ENCODE results near the gene DUSP2. TPM values are rescaled to one million over a fixed set of nuclear protein-coding genes. Genes with fewer than 3 reads are reported as not detected.

The DUSP2 gene
- total and polyA plus RNA-seq, 2 donors (not counting 1 experiment from before 2014, with no cell fraction given) = 0.17 to 0.33 TPM

- DNase-seq (ENCODE audit: low read depth in 2 of 2) = no peak
- peaks cover 8% of the 10 kb centered on the region for H3K27me3 ChIP-seq (ENCODE audit: control insufficient read depth, insufficient read depth, low read length)
- H3K79me2 ChIP-seq (ENCODE audit: control insufficient read depth, insufficient read depth, low read length) = no peaks in the 10 kb centered on the region
- H4K20me1 ChIP-seq (ENCODE audit: control insufficient read depth, extremely low read depth, insufficient read depth, low read length) = no peaks in the 10 kb centered on the region
- no peaks in the 10 kb centered on the region for H3K9me3 ChIP-seq (ENCODE audit: control insufficient read depth, insufficient read depth, low read depth, low read length)
- TF ChIP-seq EZH2 (IDR thresholded peaks at IDR 0.05; ENCODE audit: low read length, missing control alignments) (no peak), CTCF (conservative IDR thresholded peaks at IDR 0.05 in 1 of 2, IDR thresholded peaks at IDR 0.05 in 1 of 2; ENCODE audit: low read depth in 1 of 2, low read length in 2 of 2) (no peak)
- no peak overlapping the region for H3K4me2 ChIP-seq (ENCODE audit: extremely low read depth, insufficient read depth, low read length)
- H2AFZ ChIP-seq (ENCODE audit: low read length) = no peak overlapping the region
- no peaks in the 10 kb centered on the region for H3K4me1 ChIP-seq (ENCODE audit: control insufficient read depth, extremely low read depth, insufficient read depth, low read length)
- no peak overlapping the region for H3K9ac ChIP-seq (ENCODE audit: insufficient read depth, low read length)
- no peaks in the 10 kb centered on the region for H3K36me3 ChIP-seq (ENCODE audit: control insufficient read depth, insufficient read depth, low read length)
- H3K4me3 ChIP-seq (replicated peaks in 1 of 4; ENCODE audit: control extremely low read depth in 1 of 4, insufficient read depth in 1 of 4, low read depth in 3 of 4, low read length in 4 of 4) = no peak overlapping the region
- H3K27ac ChIP-seq (ENCODE audit: insufficient read depth, low read length) = no peak overlapping the region
These were observed 50.1 kb downstream of the DUSP2 start for GRCh38 chr2:96095116-96095636.

DNA sequence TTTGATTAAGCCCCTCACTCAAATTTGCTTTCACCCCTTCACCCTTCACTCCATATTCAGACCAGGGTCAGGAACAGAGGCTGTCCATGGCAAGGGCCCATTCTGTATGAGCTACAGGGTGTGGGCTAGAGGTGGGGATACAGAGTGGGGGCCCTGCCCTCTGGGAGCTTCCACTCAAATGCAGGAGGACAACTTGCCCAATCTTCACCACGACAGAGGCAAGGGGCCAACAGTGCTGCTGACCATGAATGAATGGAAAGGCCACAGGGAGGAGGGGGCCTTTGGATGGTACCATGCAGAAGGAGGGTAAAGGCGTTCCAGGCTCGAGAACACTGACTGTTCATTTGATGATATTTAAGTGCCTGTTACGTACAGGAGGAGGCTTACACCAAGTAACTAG is 51.7 kb downstream of the DUSP2 start:
- H2AFZ ChIP-seq (ENCODE audit: low read length) = no peak overlapping the region
- no peak for DNase-seq (ENCODE audit: low read depth in 2 of 2)
- H3K36me3 ChIP-seq (ENCODE audit: control insufficient read depth, insufficient read depth, low read length) = no peaks in the 10 kb centered on the region
- H3K79me2 ChIP-seq (ENCODE audit: control insufficient read depth, insufficient read depth, low read length) = no peaks in the 10 kb centered on the region
- H3K4me2 ChIP-seq (ENCODE audit: extremely low read depth, insufficient read depth, low read length) = no peak overlapping the region
- H3K27me3 ChIP-seq (ENCODE audit: control insufficient read depth, insufficient read depth, low read length) = peaks cover 9% of the 10 kb centered on the region
- no peaks in the 10 kb centered on the region for H3K4me1 ChIP-seq (ENCODE audit: control insufficient read depth, extremely low read depth, insufficient read depth, low read length)
- H3K4me3 ChIP-seq (replicated peaks in 1 of 4; ENCODE audit: control extremely low read depth in 1 of 4, insufficient read depth in 1 of 4, low read depth in 3 of 4, low read length in 4 of 4) = no peak overlapping the region
- H4K20me1 ChIP-seq (ENCODE audit: control insufficient read depth, extremely low read depth, insufficient read depth, low read length) = no peaks in the 10 kb centered on the region
- no peak for TF ChIP-seq EZH2 (IDR thresholded peaks at IDR 0.05; ENCODE audit: low read length, missing control alignments)
- TF ChIP-seq CTCF (conservative IDR thresholded peaks at IDR 0.05 in 1 of 2, IDR thresholded peaks at IDR 0.05 in 1 of 2; ENCODE audit: low read depth in 1 of 2, low read length in 2 of 2) = no peak
- H3K9ac ChIP-seq (ENCODE audit: insufficient read depth, low read length) = no peak overlapping the region
- no peaks in the 10 kb centered on the region for H3K9me3 ChIP-seq (ENCODE audit: control insufficient read depth, insufficient read depth, low read depth, low read length)
- no peak overlapping the region for H3K27ac ChIP-seq (ENCODE audit: insufficient read depth, low read length)

Other genes starting within 250 kb of the DUSP2 start
- 31.1 and 32.9 TPM in 2 replicates for gene ANKRD36C, start 153.6 kb downstream of the DUSP2 start, total RNA-seq
- gene ANKRD36C, start 153.6 kb downstream of the DUSP2 start, polyA plus RNA-seq = 1.9 and 3.9 TPM in 2 replicates
- gene GPAT2, start 110.5 kb downstream of the DUSP2 start, total RNA-seq = 2.8 and 3.9 TPM in 2 replicates
- 1.1 and 3.5 TPM in 2 replicates for gene GPAT2, start 110.5 kb downstream of the DUSP2 start, polyA plus RNA-seq
- gene ADRA2B, start 28.9 kb downstream of the DUSP2 start, total RNA-seq = not detected in 2 replicates
- gene ADRA2B, start 28.9 kb downstream of the DUSP2 start, polyA plus RNA-seq = 0.07 TPM in 1 of 2 replicates, not detected in the other
- not detected in 2 replicates for gene ASTL, start 6.9 kb downstream of the DUSP2 start, total RNA-seq
- not detected in 2 replicates for gene ASTL, start 6.9 kb downstream of the DUSP2 start, polyA plus RNA-seq
- 71.7 and 121 TPM in 2 replicates for gene STARD7, start 63.4 kb upstream of the DUSP2 start, total RNA-seq
- gene STARD7, start 63.4 kb upstream of the DUSP2 start, polyA plus RNA-seq = 109 and 114 TPM in 2 replicates
- 15.2 and 20.8 TPM in 2 replicates for gene TMEM127, start 120.6 kb upstream of the DUSP2 start, total RNA-seq
- gene TMEM127, start 120.6 kb upstream of the DUSP2 start, polyA plus RNA-seq = 48.0 and 54.8 TPM in 2 replicates
- 85.3 and 101 TPM in 2 replicates for gene CIAO1, start 120.8 kb upstream of the DUSP2 start, total RNA-seq
- 57.4 and 67.8 TPM in 2 replicates for gene CIAO1, start 120.8 kb upstream of the DUSP2 start, polyA plus RNA-seq
- 39.8 and 49.4 TPM in 2 replicates for gene SNRNP200, start 160.1 kb upstream of the DUSP2 start, total RNA-seq
- gene SNRNP200, start 160.1 kb upstream of the DUSP2 start, polyA plus RNA-seq = 65.0 and 102 TPM in 2 replicates
- 4.1 and 4.6 TPM in 2 replicates for gene ITPRIPL1, start 179.9 kb upstream of the DUSP2 start, total RNA-seq
- 2.0 and 2.6 TPM in 2 replicates for gene ITPRIPL1, start 179.9 kb upstream of the DUSP2 start, polyA plus RNA-seq
- 0.51 and 4.3 TPM in 2 replicates for gene NCAPH, start 190.3 kb upstream of the DUSP2 start, total RNA-seq
- gene NCAPH, start 190.3 kb upstream of the DUSP2 start, polyA plus RNA-seq = 8.4 and 34.6 TPM in 2 replicates

All from fibroblast of lung (primary cell).